HG02973 (cell line): ENCODE results near the gene CDKL5.

Experiments used
- ATAC-seq: cut with Tn5 transposase; IDR thresholded peaks from one replicate; pipeline ENCODE4 v1.9.1; 2021; ENCODE audit warnings: moderate library complexity; ENCODE audit not compliant: unreplicated experiment

CDKL5 gene

DNA sequence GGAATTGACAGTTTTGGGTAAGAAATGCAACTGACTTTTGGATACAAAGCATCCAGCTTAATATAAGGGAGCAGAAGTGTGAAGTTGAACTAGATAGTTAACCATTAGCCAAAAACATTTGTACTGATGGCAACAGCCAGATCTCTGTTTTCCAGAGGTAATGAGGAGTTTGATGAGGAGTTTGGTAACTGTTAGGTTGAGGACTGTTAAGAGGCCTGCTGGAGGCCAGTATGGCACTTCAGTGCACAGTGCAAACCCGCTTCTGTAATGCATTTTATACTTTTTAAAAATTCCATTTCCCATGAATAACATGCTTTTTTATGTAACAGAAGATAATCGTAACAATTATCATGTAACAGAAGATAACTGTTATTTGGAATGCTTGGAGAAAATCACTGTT is 30.0 kb downstream of the CDKL5 start:
- no peak for ATAC-seq

DNA sequence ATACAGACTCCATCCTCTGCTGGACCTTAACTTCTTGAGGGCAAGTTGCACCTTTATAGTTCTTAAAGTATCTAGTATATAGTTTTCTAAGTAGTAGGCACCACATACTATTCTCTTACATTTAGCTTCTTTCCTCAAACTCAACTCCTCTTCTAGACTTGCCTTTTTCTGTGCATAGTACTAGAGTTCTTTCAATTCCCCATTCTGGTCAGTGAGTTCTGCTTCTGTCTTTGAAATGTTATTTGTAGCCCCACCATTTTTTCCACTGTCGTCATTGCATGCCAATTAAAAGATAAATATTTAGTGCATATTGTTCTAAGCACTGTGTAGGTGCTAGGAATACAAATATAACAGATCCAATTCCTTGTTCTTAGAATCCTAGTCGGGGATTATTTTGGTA is 31.6 kb downstream of the CDKL5 start:
- ATAC-seq, result no peak

DNA sequence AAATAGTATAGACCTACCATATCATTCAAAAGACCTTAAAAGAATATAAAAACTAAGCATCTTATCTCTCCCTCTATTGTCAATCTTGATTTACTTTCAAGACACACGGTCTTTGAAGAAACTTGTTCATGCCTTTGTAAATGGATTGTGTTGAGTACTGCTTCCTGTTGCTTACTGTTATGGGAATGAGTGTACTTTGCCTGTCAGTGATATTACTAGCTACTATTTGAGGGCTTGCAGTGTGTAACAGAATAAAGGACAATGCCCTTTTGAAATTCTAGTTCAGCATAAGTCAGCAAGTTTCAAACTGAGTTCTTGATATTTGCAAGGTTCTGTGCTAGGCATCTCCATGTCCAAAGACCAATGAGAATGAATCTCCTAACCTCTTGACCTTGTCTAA is 36.0 kb downstream of the CDKL5 start:
- no peak for ATAC-seq

DNA sequence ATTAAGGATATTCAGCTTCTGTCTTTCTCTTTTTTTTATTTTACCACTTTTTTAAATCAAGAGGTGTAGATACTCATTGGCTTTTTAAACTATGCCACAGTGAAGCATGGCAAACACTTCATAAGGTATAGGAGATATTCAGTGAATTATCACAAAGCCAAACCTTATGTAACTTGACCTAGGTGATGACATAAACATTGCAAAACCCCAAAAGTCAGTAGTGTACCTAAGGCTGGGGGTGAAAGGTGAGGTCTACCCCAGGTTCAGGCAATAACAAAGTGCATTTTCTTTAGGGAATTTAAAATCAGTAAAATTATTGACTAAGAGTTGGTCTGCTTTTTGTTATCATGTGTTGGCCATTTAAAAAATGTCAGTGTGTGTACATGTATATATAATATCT is 39.1 kb downstream of the CDKL5 start:
- ATAC-seq, result no peak

DNA sequence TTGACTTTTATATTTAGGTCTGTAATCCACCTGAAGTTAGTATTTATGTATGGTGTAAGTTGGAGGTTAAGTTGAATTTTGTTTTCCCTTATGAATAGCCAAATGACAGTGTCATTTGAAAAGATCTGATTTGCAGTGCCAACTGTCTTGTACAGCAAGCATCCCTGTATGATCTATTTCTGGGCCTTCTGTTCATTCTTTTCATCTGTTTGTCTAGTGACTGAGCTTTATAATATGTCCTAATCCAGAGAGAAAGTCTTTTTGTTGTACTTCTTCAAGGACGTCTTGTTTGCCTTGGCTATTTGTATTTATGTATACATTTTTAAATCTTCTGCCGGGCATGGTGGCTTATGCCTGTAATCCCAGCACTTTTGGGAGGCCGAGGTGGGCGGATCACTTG is 39.6 kb downstream of the CDKL5 start:
- no peak for ATAC-seq

DNA sequence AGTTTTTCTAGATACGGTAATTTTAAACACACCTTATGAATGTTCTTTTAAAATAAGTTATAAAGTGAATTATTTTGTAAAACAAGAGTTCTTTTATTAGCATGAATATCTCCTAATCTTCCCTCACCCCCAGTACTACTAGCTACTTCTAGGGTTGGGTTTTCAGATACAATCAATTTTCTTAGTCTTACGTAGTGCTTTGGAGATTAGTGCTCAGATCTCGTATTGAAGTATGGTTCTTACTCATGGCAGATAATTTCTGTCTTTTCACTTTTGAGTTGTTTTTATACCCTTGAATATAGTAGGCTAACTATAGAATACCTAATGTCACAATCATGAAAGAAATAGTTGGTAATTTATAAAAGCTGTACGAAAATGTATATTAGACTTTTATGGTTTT is 43.2 kb downstream of the CDKL5 start:
- ATAC-seq, result no peak

DNA sequence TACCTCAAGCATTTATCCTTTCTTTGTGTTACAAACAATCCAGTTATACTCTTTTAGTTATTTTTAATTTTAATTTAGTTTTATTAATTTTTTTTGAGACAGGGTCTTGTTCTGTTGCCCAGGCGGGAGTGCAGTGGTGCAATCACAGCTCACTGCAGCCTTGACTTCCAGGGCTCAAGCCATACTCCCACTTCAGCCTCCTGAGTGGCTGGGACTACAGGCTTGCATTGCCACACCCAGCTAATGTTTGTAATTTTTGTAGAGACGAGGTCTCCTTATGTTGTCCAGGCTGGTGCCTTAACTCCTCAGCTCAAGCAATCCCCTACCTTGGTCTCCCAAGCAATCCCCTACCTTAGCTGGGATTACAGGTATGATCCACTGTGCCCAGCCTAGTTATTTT is 45.9 kb downstream of the CDKL5 start:
- ATAC-seq, result no peak

DNA sequence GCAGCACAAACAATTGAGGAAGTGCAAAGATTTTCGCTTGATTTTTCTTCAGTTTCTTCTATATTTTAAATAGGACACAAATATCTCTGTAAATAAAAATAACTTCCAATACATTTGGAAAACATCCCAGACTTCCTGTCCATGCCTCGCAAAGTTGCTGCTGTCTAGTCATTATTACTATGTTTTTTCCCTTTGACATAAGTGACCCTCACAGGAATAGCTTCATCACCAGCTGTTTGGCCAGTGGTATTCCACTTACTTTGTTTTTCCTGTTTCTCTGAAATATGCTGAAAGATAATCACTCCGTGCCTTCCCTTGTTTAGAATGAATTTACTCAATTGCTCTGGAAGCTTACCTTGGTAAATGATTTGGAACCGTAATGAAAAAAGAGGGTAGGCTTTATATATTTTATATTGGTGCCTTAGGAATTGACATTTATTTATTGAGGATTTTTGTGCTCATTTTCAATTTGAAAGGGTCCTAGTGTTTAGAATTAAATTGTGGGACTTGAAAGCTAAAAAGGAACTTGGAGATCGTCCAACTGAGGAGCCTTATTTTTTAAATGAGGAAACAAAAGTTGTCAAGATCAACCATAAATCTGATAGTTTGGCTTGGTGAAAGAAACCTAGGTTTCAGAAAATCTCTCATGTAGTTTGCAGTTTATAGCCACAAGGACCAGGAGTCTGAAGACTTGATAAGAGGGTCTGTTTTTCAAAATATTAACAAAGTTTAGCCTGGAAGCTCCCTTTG is 65.6 kb downstream of the CDKL5 start:
- ATAC-seq, result no peak

DNA sequence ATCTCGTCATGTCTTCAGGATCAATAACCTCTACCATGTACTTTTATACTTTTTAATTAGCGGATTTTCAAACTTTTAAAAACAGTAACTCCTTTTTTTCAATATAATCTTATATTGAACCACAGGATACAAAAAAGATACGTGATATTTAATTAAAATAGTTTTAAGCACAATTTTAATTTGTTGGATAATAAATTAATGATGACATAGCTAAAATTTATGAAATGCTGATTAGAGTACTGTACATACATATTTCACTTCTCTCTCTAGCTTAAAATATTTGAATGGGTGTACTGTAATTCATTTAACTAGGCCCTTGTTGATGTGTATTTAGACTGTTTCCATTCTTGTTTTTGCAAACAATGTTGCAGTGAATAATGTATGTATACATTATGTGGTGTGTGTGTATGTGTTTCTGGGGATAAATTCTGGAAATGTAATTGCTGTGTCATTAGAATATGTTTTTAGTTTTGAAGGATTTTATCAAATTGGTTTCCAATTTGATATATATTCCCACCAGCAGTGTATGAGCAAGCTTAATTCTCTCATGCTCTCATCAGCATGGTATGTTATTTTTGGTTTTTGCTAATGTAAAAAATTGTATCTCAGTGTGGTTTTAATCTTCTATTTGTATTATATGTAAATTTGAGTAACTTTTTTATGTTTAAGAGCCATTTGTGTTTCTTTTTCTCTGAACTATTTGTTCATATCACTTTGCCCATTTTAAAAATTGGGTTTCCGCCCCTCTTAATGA is 66.4 kb downstream of the CDKL5 start:
- ATAC-seq, result no peak

DNA sequence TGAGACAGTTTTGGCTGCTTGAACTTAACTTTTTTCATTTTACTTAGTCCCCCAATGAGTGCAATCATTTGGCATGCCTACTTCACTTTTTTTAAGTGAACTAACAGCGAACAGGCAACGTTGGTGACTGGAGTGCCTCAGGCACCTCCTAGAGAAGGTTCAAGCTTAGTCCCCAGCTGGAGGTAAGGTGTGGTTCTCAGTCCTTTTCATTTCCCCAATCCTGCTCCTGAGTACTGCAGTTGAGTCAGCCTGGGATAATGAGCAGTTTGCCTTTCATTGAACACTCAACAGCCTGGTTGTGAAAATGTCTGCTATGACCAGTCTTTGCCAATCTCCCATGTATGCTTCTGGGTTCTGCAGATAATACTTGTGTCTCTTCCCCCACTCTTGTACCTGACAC is 109.5 kb downstream of the CDKL5 start:
- ATAC-seq, result no peak

DNA sequence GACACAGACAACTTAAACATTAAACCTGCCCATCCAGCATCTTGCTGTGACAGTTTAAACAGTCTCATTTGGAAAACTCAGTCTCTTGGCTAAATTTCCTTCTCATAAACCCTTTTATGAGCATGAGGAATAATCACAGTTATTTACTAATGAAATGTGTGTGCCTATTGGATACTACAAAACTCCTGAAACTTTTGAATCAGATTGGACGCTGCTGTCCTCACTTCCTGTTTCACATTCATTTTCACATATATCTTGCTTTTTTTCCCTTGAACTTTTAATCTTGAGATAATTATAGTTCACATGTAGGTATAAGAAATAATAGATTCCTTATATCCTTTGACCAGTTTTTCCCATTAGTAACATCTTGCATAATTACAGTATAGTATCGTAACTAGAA is 111.7 kb downstream of the CDKL5 start:
- no peak for ATAC-seq

DNA sequence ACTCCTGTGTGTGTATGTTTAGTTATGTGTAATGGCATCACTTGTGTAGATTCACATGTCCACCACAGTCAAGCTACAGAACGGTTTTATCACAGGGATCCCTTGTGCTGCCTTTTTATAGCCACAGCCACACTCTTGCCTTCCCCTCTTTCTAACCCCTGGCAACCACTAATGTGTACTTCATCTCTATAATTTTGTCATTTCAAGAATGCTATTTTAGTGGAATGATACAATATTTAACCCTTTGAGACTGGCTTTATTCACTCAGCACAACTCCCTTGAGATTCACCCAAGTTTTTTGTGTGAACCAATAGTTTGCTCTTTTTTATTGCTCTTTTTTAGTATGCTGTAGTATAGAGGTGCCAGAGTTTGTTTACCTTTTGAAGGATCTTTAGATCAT is 112.1 kb downstream of the CDKL5 start:
- no peak for ATAC-seq

DNA sequence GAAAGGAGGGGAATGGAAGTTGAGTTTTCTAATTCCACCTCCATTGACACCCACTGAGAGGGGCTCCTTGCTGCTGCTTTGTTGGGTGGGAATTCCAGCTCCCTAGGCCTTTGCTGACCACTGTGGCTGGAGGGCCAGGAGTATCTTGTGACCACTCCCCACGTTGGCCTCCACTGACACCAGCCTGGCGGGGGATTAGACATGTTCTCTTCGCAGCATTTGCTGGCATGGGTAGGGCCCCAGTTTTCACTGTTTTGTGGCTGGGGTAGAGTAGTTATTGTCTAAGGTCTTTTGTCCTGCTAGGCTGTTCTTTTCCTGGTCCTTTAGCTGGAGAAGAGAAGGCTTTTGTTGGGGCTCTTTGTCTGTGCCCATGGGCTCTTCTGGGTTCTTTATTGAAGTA is 116.7 kb downstream of the CDKL5 start:
- no peak for ATAC-seq

DNA sequence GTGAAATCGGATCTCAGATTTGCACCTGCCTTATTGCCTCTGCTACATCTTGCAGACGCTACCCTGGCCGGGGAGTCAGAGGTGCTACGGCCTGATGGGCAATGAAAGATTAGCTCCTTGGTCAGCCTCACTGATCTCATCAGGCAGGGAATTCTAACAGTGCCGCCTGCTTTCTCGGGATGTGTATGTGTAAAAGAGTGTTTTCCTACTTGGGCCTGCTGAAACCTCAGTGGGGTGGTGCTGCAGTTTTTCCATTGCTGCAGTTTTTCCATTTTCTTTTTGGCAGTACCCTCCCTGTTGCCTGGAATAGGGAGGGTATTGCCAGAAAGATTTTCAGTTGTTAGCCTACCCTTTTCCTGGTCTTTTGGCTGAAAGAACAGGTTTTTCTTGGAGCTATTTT is 117.5 kb downstream of the CDKL5 start:
- ATAC-seq, result no peak

DNA sequence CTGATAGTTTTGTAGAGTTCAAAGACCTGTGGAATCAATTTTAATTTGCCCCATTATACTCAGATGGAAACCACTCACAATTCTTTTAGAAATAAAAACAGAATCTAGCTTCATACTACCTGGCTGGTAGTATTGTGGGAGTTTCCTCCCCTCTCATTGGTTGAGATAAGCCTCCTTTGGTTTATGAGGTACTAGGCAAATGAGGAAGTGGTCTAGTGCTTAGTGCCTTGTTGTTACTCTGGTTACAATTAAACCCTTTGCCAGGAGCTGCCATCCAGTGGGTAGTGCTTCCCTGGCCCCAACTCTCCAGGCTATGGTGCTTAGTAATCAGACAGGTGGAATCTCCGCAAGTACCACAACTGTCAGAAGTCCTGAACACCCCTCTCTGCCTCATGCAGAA is 118.3 kb downstream of the CDKL5 start:
- ATAC-seq, result no peak

DNA sequence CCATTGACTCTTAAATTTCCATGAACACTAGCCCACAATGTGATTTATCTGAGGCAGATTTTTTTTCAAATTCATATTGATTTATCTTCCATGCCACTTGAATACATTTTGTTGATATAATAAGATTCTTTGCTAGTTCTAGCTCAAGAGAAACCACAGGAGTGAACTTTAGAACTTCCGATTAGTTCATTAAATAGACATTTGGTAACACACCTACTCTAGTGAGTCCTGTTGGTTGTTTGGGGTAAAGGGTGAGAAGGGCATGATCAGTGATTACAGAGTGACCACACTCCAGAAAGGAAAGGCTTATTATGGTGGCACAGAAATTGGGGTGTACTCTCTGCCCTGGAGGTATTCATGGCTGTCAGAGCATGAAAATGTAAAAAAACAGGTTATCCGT is 120.4 kb downstream of the CDKL5 start:
- ATAC-seq, result no peak

DNA sequence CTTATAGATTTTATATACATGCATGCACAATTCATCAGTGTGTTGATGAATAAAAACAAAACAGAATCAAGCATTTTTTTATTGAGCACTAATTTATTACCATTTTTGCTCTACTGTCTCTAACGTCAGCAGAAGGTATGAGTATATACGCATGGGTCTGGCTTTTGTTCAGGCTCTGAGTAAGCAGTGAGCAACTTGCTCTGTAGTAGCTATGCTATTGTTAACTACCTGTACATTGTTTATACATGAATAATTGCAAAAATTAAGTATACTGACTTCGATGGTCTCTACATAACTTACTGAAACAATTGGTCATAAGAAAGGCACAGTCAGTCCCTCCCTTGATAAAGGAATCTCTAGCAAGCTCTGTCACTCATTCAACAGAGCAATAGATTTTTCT is 123.6 kb downstream of the CDKL5 start:
- ATAC-seq, result no peak

DNA sequence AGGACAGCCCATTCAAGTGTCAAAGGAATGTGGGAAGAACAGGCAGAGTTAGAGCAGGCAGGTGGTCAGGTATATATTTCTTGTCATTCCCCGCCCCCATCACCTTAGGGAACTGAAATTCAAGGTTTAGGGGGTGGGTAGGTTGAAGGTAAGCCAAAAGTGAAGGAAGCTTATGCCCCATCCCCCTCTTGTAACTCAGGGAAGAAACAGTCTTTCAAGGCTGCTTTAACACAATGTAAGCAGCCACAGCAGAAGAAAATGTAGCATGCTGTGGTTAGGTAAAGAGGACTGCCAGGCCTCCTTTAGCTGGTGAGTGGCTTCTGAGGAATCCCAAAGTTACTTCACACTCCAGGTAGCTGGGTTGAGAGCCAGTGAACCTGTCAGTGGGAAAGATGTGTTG is 124.2 kb downstream of the CDKL5 start:
- no peak for ATAC-seq

DNA sequence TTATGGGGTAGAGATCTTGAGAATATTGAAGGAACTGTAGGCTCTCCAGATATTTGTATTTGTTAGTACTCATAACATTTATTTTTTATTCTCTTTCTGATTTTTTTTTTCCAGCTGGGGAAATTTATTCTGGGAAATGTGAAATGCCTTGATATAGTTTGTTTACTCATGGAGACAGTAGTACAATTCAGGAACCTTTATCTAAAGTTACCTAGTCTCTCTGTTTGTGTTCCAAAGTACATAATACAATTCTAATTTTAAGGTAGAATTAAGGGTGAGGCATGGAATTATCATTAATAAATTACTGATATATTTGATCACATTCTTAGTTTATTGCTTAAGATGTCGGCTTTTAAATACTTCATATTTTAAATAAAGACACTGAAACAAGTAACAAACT is 132.5 kb downstream of the CDKL5 start:
- no peak for ATAC-seq

DNA sequence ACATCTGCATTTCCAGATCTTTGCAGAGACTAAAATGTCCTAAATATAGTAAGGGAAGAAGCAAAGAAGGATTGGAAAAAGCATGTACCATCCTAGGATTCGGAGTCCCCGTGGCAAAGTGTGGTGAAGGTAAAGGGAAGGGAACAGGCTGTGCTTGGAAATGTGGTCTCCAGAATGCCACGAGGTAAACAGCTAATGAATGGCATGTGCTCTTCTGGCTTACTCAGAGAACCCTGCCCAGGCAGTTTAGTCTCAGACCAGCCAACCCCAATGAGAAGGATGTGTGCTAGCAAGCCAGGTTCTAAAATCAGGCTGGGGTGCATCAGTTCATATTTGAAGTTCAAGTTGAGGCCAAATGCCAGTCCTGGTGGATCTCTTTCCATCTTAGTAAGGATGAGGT is 133.4 kb downstream of the CDKL5 start:
- ATAC-seq, result no peak

DNA sequence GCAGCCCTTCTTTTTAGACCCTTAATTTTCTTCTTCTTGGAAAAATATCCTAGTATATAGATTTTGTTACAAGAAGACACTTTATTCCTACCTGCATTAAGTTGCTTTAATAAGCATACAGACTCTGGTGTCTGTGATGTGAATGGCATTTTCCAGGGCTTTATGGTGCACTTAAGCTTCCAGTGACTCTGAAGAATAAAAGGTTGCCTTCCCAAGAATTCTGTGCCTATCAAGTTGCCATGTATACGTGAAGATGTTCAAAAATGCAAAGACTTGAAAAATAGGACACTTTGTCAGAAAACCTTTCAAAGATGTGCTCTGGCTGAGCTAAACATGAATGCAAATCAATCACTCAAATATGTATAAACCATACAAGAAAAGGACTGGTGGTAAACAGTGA is 135.6 kb downstream of the CDKL5 start:
- ATAC-seq, result no peak

DNA sequence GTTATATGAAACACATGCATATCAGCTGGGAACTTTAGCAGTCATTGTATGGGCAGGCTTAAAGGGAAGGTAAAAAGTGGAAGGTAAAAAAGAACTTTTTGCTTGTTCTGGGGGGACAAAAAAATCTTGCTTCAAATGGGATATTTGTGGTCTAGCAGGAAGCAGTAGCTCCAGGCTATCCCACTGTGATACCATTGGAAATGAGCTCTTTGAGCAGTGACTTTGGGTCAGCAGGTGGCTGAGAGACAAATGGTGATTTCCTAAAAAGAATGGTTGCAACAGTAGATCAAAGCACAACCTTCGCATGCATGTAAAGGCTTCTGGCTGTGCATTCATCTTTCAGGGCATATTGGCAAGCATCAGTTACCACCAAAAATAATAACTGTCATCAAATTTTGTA is 140.3 kb downstream of the CDKL5 start:
- no peak for ATAC-seq

DNA sequence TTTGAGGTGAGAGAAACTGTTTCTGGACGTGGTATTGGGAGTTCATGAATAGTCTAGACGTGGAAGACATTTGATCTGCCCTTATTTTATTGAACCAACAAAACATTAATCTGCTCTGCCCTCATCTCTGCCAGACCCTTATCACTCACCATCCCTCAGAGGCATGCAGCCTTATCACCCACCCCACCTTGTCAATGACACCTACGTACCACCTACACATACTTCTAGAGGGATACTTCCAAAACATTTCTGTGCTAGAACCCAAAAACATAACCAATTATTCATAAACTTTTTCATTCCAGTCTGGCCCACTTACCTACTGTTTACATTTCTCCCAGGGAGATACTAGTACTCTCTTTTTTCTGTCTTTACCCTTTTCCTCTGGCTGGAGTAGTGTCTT is 141.3 kb downstream of the CDKL5 start:
- no peak for ATAC-seq
